WI38 (cell line): Measurements from ENCODE around the gene PDZD4.

Experiments used
- H3K4me3 ChIP-seq: 2 replicates; pipeline ENCODE4 v1.5.1; 2011; ENCODE audit warnings: low read depth, mild to moderate bottlenecking, control low read depth, low read length
- TF ChIP-seq, protein P1 (sequence below): IDR thresholded peaks from 2 replicates; pipeline ENCODE4 v1.5.1; 2012; ENCODE audit warnings: low read depth, mild to moderate bottlenecking, control low read depth, low read length

The PDZD4 gene

GRCh38 chrX:153764786-153765137 is 65.6 kb downstream of the PDZD4 start:
- TF ChIP-seq, protein P1, sequence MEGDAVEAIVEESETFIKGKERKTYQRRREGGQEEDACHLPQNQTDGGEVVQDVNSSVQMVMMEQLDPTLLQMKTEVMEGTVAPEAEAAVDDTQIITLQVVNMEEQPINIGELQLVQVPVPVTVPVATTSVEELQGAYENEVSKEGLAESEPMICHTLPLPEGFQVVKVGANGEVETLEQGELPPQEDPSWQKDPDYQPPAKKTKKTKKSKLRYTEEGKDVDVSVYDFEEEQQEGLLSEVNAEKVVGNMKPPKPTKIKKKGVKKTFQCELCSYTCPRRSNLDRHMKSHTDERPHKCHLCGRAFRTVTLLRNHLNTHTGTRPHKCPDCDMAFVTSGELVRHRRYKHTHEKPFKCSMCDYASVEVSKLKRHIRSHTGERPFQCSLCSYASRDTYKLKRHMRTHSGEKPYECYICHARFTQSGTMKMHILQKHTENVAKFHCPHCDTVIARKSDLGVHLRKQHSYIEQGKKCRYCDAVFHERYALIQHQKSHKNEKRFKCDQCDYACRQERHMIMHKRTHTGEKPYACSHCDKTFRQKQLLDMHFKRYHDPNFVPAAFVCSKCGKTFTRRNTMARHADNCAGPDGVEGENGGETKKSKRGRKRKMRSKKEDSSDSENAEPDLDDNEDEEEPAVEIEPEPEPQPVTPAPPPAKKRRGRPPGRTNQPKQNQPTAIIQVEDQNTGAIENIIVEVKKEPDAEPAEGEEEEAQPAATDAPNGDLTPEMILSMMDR, result no peak
- H3K4me3 ChIP-seq, result no peak overlapping the region

- H3K4me3 ChIP-seq, result no peak within 1 kb of the TSS
- TF ChIP-seq, protein P1, result peak; percentile 68
Measured at GRCh38 chrX:153763989-153764755, 66.2 kb downstream of the PDZD4 start, which contains the start of gene PLXNB3. TSS of gene PLXNB3 (plus strand) at chrX:153764249. CDS start at chrX:153765536, 1,287 bp downstream.

GRCh38 chrX:153763298-153763932 is 66.9 kb downstream of the PDZD4 start:
- no peak overlapping the region for H3K4me3 ChIP-seq
- TF ChIP-seq, protein P1, result no peak

- no peak overlapping the region for H3K4me3 ChIP-seq
- TF ChIP-seq, protein P1, result no peak
Measured at GRCh38 chrX:153762626-153763173, 67.6 kb downstream of the PDZD4 start.

- H3K4me3 ChIP-seq, result no peak overlapping the region
- TF ChIP-seq, protein P1, result no peak
Measured at GRCh38 chrX:153761863-153762262, 68.5 kb downstream of the PDZD4 start.

DNA sequence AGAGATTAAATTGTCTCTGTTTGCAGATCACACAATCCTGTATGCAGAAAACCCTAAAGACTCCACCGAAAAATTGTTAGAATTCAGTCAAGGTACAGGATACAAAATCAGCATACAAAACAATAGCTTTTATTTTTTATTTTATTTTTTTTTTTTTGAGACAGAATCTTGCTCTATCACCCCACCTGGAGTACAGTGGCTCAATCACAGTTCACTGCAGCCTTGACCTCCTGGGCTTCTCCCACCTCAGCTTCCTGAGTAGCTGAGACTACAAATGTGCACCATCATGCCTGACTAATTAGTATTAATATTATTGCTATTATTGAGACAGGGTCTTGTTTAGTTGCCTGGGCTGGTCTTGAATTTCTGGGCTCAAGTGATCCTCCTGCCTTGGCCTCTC is 75.2 kb downstream of the PDZD4 start:
- H3K4me3 ChIP-seq, result no peak overlapping the region
- TF ChIP-seq, protein P1, result no peak
